ENCODE measurements around the gene C10orf105. TPM values are rescaled to one million over a fixed set of nuclear protein-coding genes. Genes with fewer than 3 reads are reported as not detected.

C10orf105 gene
- polyA plus RNA-seq, 1 of the 3 experiments (the other 2 are of a cell fraction), result not detected

DNA sequence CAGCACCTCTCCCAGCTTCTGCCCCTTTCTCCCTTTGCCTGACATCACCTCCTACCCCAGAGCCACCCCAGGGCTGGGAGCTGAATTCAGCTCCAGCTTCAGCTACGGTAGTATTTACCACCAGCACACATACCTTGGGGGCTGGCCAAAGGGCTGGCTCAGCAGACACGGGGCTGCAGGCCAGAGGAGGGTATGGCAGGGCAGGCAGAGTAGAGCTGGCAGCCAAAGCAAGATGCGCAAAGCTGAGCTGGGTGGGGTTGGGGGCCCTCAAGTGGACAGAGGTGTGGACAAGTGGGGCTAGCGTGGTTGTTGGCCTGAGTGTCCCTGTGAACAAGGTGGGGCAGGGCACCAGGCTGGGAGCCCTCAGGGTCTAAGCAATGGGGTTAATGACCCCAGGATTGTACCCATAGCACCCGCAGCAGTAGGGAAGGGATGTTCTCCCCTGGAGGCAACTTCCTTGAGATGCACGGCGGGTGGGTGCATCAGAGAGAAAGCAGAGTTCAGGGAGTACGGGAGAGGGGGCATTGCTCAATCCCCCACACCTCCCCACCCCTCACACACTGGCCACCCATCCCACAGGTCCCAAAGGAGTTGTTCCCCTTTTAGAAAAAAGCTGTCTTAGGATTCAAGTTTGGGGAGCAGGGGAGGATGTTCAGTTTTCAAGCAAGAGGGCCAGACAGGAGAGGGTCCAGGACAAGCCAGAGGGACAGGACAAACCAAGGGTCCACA, 45.8 kb upstream of the C10orf105 start:
- no peak overlapping the region for H3K27ac ChIP-seq (ENCODE audit: low read depth in 2 of 2, low read length in 1 of 2)
- peak; percentile 49; the same call in 1 of the 2 replicates for TF ChIP-seq NFIC (IDR thresholded peaks at IDR 0.05; ENCODE audit: borderline replicate concordance)
- TF ChIP-seq, protein P1, sequence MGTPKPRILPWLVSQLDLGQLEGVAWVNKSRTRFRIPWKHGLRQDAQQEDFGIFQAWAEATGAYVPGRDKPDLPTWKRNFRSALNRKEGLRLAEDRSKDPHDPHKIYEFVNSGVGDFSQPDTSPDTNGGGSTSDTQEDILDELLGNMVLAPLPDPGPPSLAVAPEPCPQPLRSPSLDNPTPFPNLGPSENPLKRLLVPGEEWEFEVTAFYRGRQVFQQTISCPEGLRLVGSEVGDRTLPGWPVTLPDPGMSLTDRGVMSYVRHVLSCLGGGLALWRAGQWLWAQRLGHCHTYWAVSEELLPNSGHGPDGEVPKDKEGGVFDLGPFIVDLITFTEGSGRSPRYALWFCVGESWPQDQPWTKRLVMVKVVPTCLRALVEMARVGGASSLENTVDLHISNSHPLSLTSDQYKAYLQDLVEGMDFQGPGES (IDR thresholded peaks at IDR 0.05; ENCODE audit: low read depth, low read length), result no peak
- TF ChIP-seq, protein P2, sequence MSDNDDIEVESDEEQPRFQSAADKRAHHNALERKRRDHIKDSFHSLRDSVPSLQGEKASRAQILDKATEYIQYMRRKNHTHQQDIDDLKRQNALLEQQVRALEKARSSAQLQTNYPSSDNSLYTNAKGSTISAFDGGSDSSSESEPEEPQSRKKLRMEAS (IDR thresholded peaks at IDR 0.05; ENCODE audit: low read depth), result 0 out of 2 replicates have a peak, but pooled peaks have one; percentile 21
- no peak overlapping the region for H2AFZ ChIP-seq (ENCODE audit: low read depth)
- H3K9me3 ChIP-seq, result no peaks in the 10 kb centered on the region
- no peaks in the 10 kb centered on the region for H3K27me3 ChIP-seq (ENCODE audit: insufficient read depth)
- H3K4me3 ChIP-seq (ENCODE audit: low read depth in 2 of 2, low read length in 1 of 2), result no peak overlapping the region
- ChIA-PET POLR2A (interaction anchor here (0.5 kb wide), 1 partner anchor 165 kb away, joined by 3 read pairs; no protein-coding TSS in a partner anchor), CTCF (interaction anchor here (1.8 kb wide), 1 partner anchor 131 kb away, joined by 7 read pairs; no protein-coding TSS in a partner anchor)
- WGBS (ENCODE audit: low lambda C conversion rate), result 79% methylated on average over 7 of the region's 8 CpGs
- H3K9me2 ChIP-seq, result no peaks in the 10 kb centered on the region
- DNase-seq, result no peak
- H3F3A ChIP-seq (replicated peaks; ENCODE audit: insufficient read depth), result peaks cover 3% of the 10 kb centered on the region
- H4K20me1 ChIP-seq (ENCODE audit: insufficient read depth), result no peaks in the 10 kb centered on the region
- H3K9ac ChIP-seq, result no peak overlapping the region
- no peaks in the 10 kb centered on the region for H3K36me3 ChIP-seq (replicated peaks in 1 of 2; ENCODE audit: control insufficient read depth in 1 of 2, insufficient read depth in 2 of 2, low read length in 1 of 2)
- no peaks in the 10 kb centered on the region for H3K79me2 ChIP-seq (ENCODE audit: insufficient read depth)
- peaks cover 12 to 15% of the 10 kb centered on the region in 2 experiments; a peak in 3 of 4 replicates for H3K4me1 ChIP-seq (ENCODE audit: control insufficient read depth in 1 of 2, insufficient read depth in 2 of 2, low read depth in 1 of 2, low read length in 1 of 2)
- no peak overlapping the region for H3K4me2 ChIP-seq

DNA sequence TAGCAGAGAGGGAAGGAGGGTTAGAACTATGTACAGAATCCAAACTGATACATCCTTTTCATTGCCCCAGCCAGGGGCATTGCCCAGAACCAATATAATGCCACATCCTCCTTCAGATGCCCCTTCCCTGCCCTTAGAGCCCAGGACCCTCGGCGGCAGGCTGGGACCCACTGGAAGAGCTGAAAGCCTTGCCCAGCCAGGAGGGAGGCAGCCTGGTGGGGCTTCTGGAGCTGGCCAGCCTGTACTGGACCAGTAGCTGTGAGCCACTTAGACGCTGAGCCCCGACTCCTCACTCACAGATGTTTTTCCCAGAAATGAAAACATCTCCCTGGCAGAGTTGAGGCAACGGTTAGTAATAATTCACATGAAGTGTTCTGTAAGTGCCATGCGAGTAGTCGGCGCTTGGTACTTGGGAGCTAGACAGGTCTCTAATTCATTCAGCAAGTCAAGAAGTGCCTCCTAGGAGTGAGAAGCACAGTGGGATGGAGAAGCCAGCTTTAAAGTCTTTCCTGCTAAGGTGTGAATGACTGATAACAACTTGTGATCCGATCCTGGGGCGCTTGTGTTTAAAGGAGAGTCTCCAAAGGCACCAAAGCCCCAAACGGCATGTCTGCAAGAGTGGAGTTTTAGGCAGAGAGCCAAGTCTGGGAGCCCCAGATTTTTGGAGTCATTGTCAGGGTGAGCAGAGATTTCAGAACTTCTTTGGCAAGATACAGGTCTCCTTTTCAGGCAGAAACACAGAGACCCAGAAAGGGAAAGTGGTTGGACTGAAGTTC, 44.0 kb upstream of the C10orf105 start:
- ChIA-PET POLR2A (no interaction called here), CTCF (interaction anchor here (0.9 to 1.8 kb wide), 7 partner anchors 8 to 133 kb away, joined by 3 to 7 read pairs (median 4); partner anchors contain the start of gene VSIR)
- no peak overlapping the region for H3K4me2 ChIP-seq
- no peaks in the 10 kb centered on the region for H3K36me3 ChIP-seq (replicated peaks in 1 of 2; ENCODE audit: control insufficient read depth in 1 of 2, insufficient read depth in 2 of 2, low read length in 1 of 2)
- no peak overlapping the region for H3K4me3 ChIP-seq (ENCODE audit: low read depth in 2 of 2, low read length in 1 of 2)
- no peaks in the 10 kb centered on the region for H4K20me1 ChIP-seq (ENCODE audit: insufficient read depth)
- TF ChIP-seq, protein P3, sequence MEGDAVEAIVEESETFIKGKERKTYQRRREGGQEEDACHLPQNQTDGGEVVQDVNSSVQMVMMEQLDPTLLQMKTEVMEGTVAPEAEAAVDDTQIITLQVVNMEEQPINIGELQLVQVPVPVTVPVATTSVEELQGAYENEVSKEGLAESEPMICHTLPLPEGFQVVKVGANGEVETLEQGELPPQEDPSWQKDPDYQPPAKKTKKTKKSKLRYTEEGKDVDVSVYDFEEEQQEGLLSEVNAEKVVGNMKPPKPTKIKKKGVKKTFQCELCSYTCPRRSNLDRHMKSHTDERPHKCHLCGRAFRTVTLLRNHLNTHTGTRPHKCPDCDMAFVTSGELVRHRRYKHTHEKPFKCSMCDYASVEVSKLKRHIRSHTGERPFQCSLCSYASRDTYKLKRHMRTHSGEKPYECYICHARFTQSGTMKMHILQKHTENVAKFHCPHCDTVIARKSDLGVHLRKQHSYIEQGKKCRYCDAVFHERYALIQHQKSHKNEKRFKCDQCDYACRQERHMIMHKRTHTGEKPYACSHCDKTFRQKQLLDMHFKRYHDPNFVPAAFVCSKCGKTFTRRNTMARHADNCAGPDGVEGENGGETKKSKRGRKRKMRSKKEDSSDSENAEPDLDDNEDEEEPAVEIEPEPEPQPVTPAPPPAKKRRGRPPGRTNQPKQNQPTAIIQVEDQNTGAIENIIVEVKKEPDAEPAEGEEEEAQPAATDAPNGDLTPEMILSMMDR (IDR thresholded peaks at IDR 0.05), result no peak
- TF ChIP-seq EZH2phosphoT487 (IDR thresholded peaks at IDR 0.05; ENCODE audit: borderline replicate concordance, low read depth), result no peak
- no peak for TF ChIP-seq EP300 (IDR thresholded peaks at IDR 0.05; ENCODE audit: borderline replicate concordance in 1 of 2, low read depth in 1 of 2, low read length in 1 of 2)
- TF ChIP-seq FOXM1 (IDR thresholded peaks at IDR 0.05; ENCODE audit: low read depth), result no peak
- no peaks in the 10 kb centered on the region for H3F3A ChIP-seq (replicated peaks; ENCODE audit: insufficient read depth)
- H3K27me3 ChIP-seq (ENCODE audit: insufficient read depth), result no peaks in the 10 kb centered on the region
- no peaks in the 10 kb centered on the region for H3K79me2 ChIP-seq (ENCODE audit: insufficient read depth)
- H3K9ac ChIP-seq, result no peak overlapping the region
- H3K27ac ChIP-seq (ENCODE audit: low read depth in 2 of 2, low read length in 1 of 2), result no peak overlapping the region
- no peaks in the 10 kb centered on the region for H3K9me3 ChIP-seq
- WGBS (ENCODE audit: low lambda C conversion rate), result 84% methylated on average over 11 of the region's 11 CpGs
- no peak for DNase-seq
- H3K9me2 ChIP-seq, result no peaks in the 10 kb centered on the region
- H3K4me1 ChIP-seq (ENCODE audit: control insufficient read depth in 1 of 2, insufficient read depth in 2 of 2, low read depth in 1 of 2, low read length in 1 of 2), result peaks cover 12 to 15% of the 10 kb centered on the region in 2 experiments; a peak in 3 of 4 replicates
- H2AFZ ChIP-seq (ENCODE audit: low read depth), result no peak overlapping the region
